Neural progenitor cell (in vitro differentiated cells): ENCODE data around the gene C17orf50.

Experiments used
- EZH2 ChIP-seq: fragments of 200-600 bp; sonication (generic); IDR thresholded peaks from 2 replicates; pipeline ENCODE4 v1.6.1; 2017; ENCODE audit warnings: antibody characterized with exemption, mild to moderate bottlenecking, moderate library complexity
- EZH2phosphoT487 ChIP-seq: fragments of 200-600 bp; sonication (generic); IDR thresholded peaks from 2 replicates; pipeline ENCODE4 v1.6.1; 2017; ENCODE audit warnings: antibody characterized with exemption
- TF ChIP-seq, protein P1 (sequence below): fragments of 200-600 bp; sonication (generic); IDR thresholded peaks from 2 replicates; pipeline ENCODE4 v1.5.1; 2017; ENCODE audit warnings: antibody characterized with exemption, mild to moderate bottlenecking

DNA sequence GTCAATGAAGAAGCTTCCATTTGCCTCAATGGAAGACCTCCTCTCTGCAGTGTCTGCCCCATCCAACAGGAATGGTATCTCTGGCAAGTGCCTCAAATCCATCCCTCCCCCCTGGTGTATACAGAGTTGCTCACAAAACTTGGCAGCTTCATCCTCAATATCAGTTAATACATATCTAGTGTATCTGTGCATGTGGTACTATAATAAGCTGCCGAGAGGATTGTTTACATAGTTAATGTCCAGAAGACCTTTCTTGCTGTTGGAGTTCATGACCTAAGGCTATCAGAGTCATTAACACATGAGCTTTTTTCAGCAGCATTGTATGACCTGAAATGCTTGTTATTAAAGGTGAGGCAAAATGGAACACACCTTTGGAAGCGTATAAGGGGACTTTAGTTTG is 43.2 kb upstream of the C17orf50 start:
- TF ChIP-seq, protein P1, sequence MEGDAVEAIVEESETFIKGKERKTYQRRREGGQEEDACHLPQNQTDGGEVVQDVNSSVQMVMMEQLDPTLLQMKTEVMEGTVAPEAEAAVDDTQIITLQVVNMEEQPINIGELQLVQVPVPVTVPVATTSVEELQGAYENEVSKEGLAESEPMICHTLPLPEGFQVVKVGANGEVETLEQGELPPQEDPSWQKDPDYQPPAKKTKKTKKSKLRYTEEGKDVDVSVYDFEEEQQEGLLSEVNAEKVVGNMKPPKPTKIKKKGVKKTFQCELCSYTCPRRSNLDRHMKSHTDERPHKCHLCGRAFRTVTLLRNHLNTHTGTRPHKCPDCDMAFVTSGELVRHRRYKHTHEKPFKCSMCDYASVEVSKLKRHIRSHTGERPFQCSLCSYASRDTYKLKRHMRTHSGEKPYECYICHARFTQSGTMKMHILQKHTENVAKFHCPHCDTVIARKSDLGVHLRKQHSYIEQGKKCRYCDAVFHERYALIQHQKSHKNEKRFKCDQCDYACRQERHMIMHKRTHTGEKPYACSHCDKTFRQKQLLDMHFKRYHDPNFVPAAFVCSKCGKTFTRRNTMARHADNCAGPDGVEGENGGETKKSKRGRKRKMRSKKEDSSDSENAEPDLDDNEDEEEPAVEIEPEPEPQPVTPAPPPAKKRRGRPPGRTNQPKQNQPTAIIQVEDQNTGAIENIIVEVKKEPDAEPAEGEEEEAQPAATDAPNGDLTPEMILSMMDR: no peak
- TF ChIP-seq EZH2phosphoT487 (no peak), EZH2 (no peak)
